ENCODE results near the gene AGTR1.

DNA sequence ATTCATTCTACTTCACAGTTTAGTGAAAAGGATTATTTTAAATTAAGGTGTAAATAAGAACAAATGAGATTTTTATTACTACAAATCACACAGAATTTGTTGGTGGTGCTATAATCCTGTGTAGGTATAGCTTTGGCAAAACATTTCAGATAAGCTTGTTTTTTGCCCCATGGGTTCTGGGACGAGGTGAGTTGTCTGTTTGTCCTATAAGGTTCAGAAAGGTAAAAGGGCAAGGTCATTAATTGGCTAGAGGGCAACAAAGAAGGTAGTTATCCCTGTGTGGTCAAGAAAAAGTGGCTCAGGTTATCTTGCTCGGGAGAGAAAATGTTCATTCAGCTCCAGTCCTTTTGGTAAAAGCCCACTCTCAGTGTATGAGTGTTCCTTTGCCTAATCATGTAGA is 23.2 kb downstream of the AGTR1 start:
- TF ChIP-seq, protein P1, sequence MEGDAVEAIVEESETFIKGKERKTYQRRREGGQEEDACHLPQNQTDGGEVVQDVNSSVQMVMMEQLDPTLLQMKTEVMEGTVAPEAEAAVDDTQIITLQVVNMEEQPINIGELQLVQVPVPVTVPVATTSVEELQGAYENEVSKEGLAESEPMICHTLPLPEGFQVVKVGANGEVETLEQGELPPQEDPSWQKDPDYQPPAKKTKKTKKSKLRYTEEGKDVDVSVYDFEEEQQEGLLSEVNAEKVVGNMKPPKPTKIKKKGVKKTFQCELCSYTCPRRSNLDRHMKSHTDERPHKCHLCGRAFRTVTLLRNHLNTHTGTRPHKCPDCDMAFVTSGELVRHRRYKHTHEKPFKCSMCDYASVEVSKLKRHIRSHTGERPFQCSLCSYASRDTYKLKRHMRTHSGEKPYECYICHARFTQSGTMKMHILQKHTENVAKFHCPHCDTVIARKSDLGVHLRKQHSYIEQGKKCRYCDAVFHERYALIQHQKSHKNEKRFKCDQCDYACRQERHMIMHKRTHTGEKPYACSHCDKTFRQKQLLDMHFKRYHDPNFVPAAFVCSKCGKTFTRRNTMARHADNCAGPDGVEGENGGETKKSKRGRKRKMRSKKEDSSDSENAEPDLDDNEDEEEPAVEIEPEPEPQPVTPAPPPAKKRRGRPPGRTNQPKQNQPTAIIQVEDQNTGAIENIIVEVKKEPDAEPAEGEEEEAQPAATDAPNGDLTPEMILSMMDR (IDR thresholded peaks at IDR 0.05; ENCODE audit: low read depth, low read length), result no peak
- TF ChIP-seq, protein P2, sequence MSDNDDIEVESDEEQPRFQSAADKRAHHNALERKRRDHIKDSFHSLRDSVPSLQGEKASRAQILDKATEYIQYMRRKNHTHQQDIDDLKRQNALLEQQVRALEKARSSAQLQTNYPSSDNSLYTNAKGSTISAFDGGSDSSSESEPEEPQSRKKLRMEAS (IDR thresholded peaks at IDR 0.05; ENCODE audit: low read depth, low read length), result no peak
- no peak for TF ChIP-seq POLR2A (IDR thresholded peaks at IDR 0.05; ENCODE audit: extremely low read depth, insufficient read length)
- TF ChIP-seq MYC (IDR thresholded peaks at IDR 0.05; ENCODE audit: low read depth, low read length), result no peak
